Neural progenitor cell (in vitro differentiated cells): ENCODE results near the gene COG5.

Source experiments
- CTCF ChIP-seq: fragments of 200-600 bp; sonication (generic); IDR thresholded peaks from 2 replicates; pipeline ENCODE4 v1.5.1; 2017; ENCODE audit warnings: antibody characterized with exemption, mild to moderate bottlenecking
- EZH2 ChIP-seq: fragments of 200-600 bp; sonication (generic); IDR thresholded peaks from 2 replicates; pipeline ENCODE4 v1.6.1; 2017; ENCODE audit warnings: antibody characterized with exemption, mild to moderate bottlenecking, moderate library complexity
- EZH2phosphoT487 ChIP-seq: fragments of 200-600 bp; sonication (generic); IDR thresholded peaks from 2 replicates; pipeline ENCODE4 v1.6.1; 2017; ENCODE audit warnings: antibody characterized with exemption

- TF ChIP-seq CTCF (no peak), EZH2 (no peak), EZH2phosphoT487 (no peak)
Observed at GRCh38 chr7:107528461-107528860, 35.3 kb downstream of the COG5 start.
